ENCODE results near the gene ITPRID1.

Gene ITPRID1

DNA sequence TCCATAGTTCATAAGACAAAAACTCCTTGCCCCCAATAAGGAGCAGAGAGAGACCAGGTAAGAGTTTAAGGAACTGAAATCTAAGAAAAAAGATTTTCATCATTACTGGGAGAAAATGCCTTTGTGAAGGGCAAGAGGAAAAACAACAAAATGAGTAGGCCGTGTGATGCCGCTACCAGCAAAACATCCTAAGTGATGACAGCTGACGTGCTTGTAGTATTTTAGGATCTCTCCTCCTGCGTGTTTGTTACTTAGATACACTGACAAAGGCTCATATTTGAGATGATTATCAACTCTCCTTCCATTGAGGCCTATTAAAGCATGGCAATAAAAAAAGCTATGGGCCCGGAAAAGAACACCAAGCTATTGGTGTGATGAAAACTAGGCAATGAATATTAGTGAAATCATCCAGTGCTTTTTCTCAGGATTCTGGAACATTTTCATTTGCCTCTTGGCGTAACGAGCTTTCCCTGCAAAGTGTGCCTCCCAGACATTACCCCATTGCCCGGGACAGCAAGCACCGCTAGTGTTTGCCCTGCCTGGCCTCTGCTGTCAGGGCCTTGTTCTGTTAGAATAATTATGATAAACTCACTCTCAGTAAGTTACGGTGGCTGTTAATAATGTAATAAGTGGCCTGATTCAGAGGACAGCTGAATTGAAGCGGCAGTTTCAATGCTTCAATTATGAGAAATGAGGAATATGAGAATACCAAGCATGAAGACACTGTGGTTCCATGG is 36.8 kb upstream of the ITPRID1 start:
- TF ChIP-seq, protein P1, sequence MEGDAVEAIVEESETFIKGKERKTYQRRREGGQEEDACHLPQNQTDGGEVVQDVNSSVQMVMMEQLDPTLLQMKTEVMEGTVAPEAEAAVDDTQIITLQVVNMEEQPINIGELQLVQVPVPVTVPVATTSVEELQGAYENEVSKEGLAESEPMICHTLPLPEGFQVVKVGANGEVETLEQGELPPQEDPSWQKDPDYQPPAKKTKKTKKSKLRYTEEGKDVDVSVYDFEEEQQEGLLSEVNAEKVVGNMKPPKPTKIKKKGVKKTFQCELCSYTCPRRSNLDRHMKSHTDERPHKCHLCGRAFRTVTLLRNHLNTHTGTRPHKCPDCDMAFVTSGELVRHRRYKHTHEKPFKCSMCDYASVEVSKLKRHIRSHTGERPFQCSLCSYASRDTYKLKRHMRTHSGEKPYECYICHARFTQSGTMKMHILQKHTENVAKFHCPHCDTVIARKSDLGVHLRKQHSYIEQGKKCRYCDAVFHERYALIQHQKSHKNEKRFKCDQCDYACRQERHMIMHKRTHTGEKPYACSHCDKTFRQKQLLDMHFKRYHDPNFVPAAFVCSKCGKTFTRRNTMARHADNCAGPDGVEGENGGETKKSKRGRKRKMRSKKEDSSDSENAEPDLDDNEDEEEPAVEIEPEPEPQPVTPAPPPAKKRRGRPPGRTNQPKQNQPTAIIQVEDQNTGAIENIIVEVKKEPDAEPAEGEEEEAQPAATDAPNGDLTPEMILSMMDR (IDR thresholded peaks at IDR 0.05; ENCODE audit: insufficient read depth, low read depth, low read length, missing control alignments) = no peak
- no peak for DNase-seq (ENCODE audit: low read depth)
- H3K4me3 ChIP-seq (ENCODE audit: low read length) = no peak overlapping the region

DNA sequence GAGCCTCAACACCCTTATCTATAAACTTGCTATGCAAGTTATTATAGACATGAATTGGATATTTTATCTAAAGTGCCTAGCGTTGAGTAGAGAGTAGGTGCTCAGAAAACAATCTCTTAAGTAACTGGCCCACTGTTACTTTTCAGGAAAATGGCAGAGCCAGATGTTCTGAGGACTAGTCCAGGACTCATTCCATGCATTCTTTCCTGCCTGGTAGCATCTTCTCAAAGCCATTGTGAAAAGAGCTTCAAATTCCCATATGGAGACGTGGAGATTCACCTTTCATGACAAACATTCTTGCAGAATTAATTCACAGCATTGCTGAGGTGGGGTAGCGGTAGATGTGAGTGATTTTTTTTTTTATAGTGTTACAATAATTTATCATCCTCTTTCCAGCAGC is 35.9 kb upstream of the ITPRID1 start:
- TF ChIP-seq, protein P1 (IDR thresholded peaks at IDR 0.05; ENCODE audit: insufficient read depth, low read depth, low read length, missing control alignments) = no peak
- DNase-seq (ENCODE audit: low read depth) = no peak
- H3K4me3 ChIP-seq (ENCODE audit: low read length) = no peak overlapping the region

DNA sequence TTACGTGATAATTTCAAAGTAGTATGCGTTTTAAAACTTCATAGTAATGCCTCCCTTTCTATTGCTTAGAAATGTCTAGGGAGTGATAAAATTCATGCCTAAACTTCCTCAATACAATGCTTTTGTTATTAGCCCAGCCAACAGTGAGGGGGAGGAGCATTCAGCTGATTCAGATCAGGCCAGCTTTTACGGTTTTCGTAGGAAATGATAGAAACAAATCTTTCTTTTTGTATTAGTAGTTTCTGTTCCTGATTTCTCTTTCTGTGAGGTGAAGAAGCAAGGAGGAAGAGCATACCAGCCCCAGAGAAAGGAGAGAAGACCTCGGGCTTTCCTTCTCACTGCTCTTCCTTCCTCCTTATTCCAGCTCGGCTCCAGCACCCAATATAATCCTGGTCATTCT is 35.2 kb upstream of the ITPRID1 start:
- no peak for DNase-seq (ENCODE audit: low read depth)
- TF ChIP-seq, protein P1 (IDR thresholded peaks at IDR 0.05; ENCODE audit: insufficient read depth, low read depth, low read length, missing control alignments) = no peak
- H3K4me3 ChIP-seq (ENCODE audit: low read length) = no peak overlapping the region

DNA sequence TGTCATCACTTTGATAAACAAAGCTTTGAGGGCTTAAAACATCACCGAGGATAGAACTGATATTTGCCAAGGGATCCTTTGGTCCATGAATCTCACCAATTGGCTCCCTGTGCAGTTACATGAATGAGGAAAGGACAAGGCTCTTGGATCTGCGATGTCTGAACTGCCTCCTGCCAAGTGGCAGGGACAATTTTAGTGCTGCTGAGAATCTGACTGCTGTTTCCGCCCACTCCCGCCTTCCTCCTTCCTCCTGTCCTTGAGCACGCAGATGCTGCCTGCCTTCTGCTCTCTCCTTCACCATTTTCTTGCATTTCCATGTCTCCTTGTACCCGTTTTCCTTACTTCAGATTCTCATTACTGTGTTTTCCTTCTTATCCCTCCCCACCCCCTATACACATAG is 26.8 kb upstream of the ITPRID1 start:
- H3K4me3 ChIP-seq (ENCODE audit: low read length) = no peak overlapping the region
- DNase-seq (ENCODE audit: low read depth) = no peak
- TF ChIP-seq, protein P1 (IDR thresholded peaks at IDR 0.05; ENCODE audit: insufficient read depth, low read depth, low read length, missing control alignments) = no peak

DNA sequence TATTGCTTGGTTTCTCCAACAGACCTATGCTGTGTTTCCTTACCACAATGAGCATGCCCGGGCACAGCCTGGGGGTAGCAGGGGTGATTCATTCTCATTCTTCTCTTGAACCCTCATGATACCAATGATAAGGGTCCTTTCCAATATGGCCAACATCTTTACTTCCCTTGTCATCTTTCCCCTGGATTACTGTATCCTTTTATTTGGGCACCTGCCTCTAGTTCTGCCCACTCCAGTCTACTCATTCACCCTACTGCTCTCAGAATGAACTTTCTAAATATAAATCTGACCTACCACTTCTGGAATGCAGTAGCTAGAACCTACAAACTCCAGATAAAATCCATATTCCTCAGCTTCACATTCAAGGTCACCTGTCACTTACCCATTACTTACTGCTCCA is 26.4 kb upstream of the ITPRID1 start:
- TF ChIP-seq, protein P1 (IDR thresholded peaks at IDR 0.05; ENCODE audit: insufficient read depth, low read depth, low read length, missing control alignments) = no peak
- no peak overlapping the region for H3K4me3 ChIP-seq (ENCODE audit: low read length)
- DNase-seq (ENCODE audit: low read depth) = peak; percentile 24

DNA sequence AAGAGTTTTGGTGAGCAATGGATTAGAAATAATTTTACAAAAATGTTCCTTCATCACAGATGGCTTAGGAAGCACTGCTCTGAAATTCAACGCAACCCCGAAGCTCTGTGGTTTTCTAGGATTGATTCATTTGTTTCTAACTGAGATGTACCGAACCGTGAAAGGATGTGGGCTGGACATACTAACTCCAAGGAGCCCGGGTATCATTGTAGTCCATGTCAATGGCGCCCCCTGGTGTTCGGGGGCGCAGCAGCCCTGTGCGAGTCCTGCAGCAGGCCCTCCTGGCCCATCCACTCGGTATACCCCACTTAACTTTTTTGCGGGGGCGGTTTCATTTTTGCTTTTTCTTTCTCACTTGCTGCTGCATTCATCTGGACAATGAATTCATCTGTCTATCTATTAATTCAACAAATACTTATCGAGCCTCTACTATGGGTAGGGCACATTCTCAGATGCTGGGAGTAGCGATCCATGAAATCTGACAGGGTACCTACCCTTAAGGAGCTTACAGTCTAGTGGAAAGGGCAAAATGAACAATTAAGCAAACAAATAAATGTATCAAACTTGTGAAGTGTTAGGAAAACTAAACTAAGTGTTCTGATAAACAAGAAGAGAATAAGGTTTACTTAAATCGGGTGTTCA is 25.2 kb upstream of the ITPRID1 start:
- H3K4me3 ChIP-seq (ENCODE audit: low read length) = no peak overlapping the region
- TF ChIP-seq, protein P1 (IDR thresholded peaks at IDR 0.05; ENCODE audit: insufficient read depth, low read depth, low read length, missing control alignments) = peak; percentile 74
- peak; percentile 77 for DNase-seq (ENCODE audit: low read depth)
